Heart left ventricle (tissue), 16 donors: ENCODE results near the gene TAS1R2. TPM values are rescaled to one million over a fixed set of nuclear protein-coding genes. Genes with fewer than 3 reads are reported as not detected.
"Not testable (repeated sequence)": the region's sequence is repeated elsewhere in the genome, so short reads cannot be mapped to it uniquely, and the experiment has no call there.

Experiments
- ATAC-seq, 4 donors: fragments of 200-7000 bp; cut with Tn5 transposase; one replicate each; pipeline ENCODE4 v1.9.1; 2020 to 2022; ENCODE audit warnings: moderate library complexity in 4 of 4, mild to moderate bottlenecking in 3 of 4, moderate number of reproducible peaks in 1 of 4
- DNase-seq, 5 donors: peaks; one replicate each; pipeline ENCODE4 v3.0.0-alpha.2; 2020
- H3K27ac ChIP-seq, 12 donors: fragments of 200-600 bp; sonication (generic) in 4 of 12; one replicate each; pipeline versions ENCODE4 v1.5.0 to v1.8.0; 2016 to 2022; ENCODE audit warnings: mild to moderate bottlenecking in 2 of 12
- H3K27me3 ChIP-seq, 9 donors: fragments of 200-600 bp; sonication (generic) in 2 of 9; one replicate each; pipeline versions ENCODE4 v1.5.1 to v1.8.0; 2016 to 2022; ENCODE audit warnings: mild to moderate bottlenecking in 3 of 9
- H3K36me3 ChIP-seq, 9 donors: fragments of 200-600 bp; sonication (generic) in 2 of 9; one replicate each; pipeline versions ENCODE4 v1.5.0 to v1.8.0; 2018 to 2022; ENCODE audit warnings: mild to moderate bottlenecking in 2 of 9
- H3K4me1 ChIP-seq, 12 donors: fragments of 200-600 bp; sonication (generic) in 4 of 12; one replicate each; pipeline versions ENCODE4 v1.5.0 to v1.8.0; 2016 to 2022; ENCODE audit warnings: mild to moderate bottlenecking in 3 of 12
- H3K4me3 ChIP-seq, 12 donors: fragments of 200-600 bp; sonication (generic) in 4 of 12; one replicate each; pipeline versions ENCODE4 v1.5.0 to v1.8.0; 2017 to 2022; ENCODE audit warnings: mild to moderate bottlenecking in 9 of 12, moderate library complexity in 4 of 12
- H3K9me3 ChIP-seq, 12 donors: fragments of 200-600 bp; sonication (generic) in 4 of 12; one replicate each; pipeline versions ENCODE4 v1.5.0 to v1.8.0; 2016 to 2022; ENCODE audit warnings: mild to moderate bottlenecking in 1 of 12
- POLR2A ChIP-seq, 2 donors: fragments of 450-650 bp; IDR thresholded peaks; one replicate each; pipeline ENCODE4 v1.6.1; 2017; ENCODE audit warnings: antibody characterized with exemption in 2 of 2, mild to moderate bottlenecking in 2 of 2, moderate library complexity in 2 of 2
- WGBS, 4 donors: extraction: QIAGEN DNeasy Blood & Tissue Kit in 2 of 4; methylation state at CpG; one replicate each; pipeline versions ENCODE4 v1.1.5 to v1.1.7; 2013 to 2018; 5-methylcytosine and 5-hydroxymethylcytosine counted together
- intact Hi-C, 10 donors: fragments of 100-400 bp; cut with DNase I; formaldehyde crosslinking; loops; one replicate each; pipeline versions ENCODE4 v1.11.1 to v1.14.2; 2022
- polyA plus RNA-seq, 2 donors: library from polyadenylated mRNA; stranded (reverse); fragments of 200-250 nt; gene quantifications; one replicate each; pipeline ENCODE4 v1.2.3, GENCODE V29; 2013
- total RNA-seq, 9 donors: library from RNA; depleted of rRNA in 2 of 9; stranded (reverse); fragments of >200 nt in 2 of 9; fragmentation: NEBNext Ultra II Directional in 3 of 9; extraction: Animal tissue kit (Norgen Biotek cat#: 25700) in 3 of 9; gene quantifications; one replicate each; pipeline versions ENCODE4 v1.1.0 to v1.2.4, GENCODE V29; 2016 to 2023
- TF ChIP-seq, protein P1 (sequence below), 12 donors: fragments of 200-600 bp; sonication (generic) in 4 of 12; IDR thresholded peaks; one replicate each; pipeline versions ENCODE4 v1.5.0 to v1.8.0; 2018 to 2022; ENCODE audit warnings: antibody characterized with exemption in 12 of 12, mild to moderate bottlenecking in 5 of 12
- donor health status: ischemic (EF 13 %, LVEDD 7.1; RV severe dilation, severe dysfunction).
- donor health status: healthy with polysubstance abuse.
- donor health status: DM: no; HTN: yes; CAD: no.
- donor health status: DM: no; HTN: no; CAD: no.
- donor health status: ischemic (EF 25% LVEDD 6.9; RV normal size, moderate dysfunction).
- donor health status: ischemic (EF 25% LVEDD 5.7; RV mildly dilated, moderate dysfunction).
- donor health status: healthy.
- donor health status: DM: yes; HTN: yes; CAD: no.
- donor health status: ischemic (EF 35%, LVEDD 5.7; RV mildly dilated, moderate dysfunction).
- donor health status: nonischemic (EF 11% LVEDD 7.7; RV severe dilation, severe dysfunction).
- donor health status: DM: yes; HTN: yes; CAD: no.
- donor health status: PGD.
- donor health status: ischemic (EF 29% LVEDD 5.4; RV normal size, mild dysfunction).
- donor health status: nonischemic (EF 23%, LVEDD 6.1; RV moderate dilation, normal function).

The TAS1R2 gene
- total and polyA plus RNA-seq, 11 donors, result not detected

DNA sequence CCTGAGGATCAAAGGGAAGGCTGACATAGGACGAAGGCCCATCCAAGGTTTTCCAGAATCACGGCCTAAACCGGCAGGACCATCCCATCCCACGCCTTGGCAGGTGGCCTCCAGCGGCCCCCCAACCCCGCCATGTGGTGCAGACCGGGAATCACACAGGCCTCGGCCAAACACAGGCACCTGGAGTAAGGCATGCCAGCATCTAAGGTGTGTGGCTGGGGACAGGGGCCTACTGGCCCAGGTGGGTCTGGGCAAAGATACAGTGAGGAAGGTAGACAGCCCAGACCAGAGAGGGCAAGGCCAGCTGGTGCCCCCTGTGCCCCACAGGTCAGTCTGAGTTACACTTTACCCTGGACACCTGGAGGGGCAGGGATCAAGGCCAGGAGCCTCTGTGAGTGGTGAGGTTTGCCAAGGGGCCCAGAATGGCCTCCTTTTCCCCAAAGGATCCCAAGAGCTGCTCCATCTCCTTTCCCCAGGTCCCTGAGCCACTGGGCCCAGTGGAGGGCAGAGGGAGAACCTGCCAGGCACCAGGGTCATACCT, 12.7 kb upstream of the TAS1R2 start:
- no peak overlapping the region for H3K4me3 ChIP-seq
- no peak for ATAC-seq
- DNase-seq, result no peak

DNA sequence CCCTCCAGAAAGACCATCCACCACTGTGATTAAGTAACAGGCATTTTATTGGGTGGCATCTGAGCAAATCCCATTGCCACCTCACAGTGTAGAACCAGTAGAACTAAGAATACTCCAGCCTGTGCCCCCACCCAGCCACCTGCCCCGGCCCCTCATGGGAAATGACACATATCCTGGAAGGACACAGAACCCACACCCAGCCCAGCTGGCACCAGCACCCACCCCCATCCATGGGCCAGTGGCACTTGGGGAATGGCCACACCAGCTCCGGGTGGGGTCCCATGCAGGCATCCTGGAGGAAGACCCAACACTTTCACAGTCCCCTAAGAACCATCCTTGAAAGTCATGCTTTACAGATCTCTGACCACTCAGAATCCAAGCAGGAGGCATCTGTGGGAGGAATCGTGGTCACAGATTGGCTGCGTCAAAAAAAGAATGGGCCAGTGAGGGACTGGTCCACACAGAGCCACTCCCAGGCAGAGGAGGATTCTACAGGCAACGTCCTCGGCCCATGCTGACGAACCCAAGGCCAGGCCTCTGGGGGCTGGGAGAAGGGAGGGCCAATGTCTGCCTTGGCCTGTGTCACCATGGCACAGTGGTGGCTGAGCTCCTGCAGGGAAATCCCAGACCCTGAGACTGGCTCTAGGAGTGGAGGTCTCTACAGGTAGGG, 12.1 kb upstream of the TAS1R2 start:
- Histone ChIP-seq H3K27me3 (peaks cover 0 to 5% (median 0%) of the 10 kb centered on the region in 9 donors), H3K4me1 (peaks cover 0 to 8% (median 0%) of the 10 kb centered on the region in 12 donors), H3K27ac (no peak overlapping the region), H3K9me3 (no peaks in the 10 kb centered on the region), H3K36me3 (peaks cover 0 to 14% (median 0%) of the 10 kb centered on the region in 9 donors), H3K4me3 (no peak overlapping the region)
- intact Hi-C loops, result loop anchor here in 1 of 10 donors (5.0 kb wide), 1 partner anchor 274 kb away; no protein-coding TSS in a partner anchor
- WGBS, 4 donors, result 87 to 93% (median 90%) methylated on average over 4 to 7 of the region's 7 CpGs
- TF ChIP-seq, protein P1, sequence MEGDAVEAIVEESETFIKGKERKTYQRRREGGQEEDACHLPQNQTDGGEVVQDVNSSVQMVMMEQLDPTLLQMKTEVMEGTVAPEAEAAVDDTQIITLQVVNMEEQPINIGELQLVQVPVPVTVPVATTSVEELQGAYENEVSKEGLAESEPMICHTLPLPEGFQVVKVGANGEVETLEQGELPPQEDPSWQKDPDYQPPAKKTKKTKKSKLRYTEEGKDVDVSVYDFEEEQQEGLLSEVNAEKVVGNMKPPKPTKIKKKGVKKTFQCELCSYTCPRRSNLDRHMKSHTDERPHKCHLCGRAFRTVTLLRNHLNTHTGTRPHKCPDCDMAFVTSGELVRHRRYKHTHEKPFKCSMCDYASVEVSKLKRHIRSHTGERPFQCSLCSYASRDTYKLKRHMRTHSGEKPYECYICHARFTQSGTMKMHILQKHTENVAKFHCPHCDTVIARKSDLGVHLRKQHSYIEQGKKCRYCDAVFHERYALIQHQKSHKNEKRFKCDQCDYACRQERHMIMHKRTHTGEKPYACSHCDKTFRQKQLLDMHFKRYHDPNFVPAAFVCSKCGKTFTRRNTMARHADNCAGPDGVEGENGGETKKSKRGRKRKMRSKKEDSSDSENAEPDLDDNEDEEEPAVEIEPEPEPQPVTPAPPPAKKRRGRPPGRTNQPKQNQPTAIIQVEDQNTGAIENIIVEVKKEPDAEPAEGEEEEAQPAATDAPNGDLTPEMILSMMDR (IDR thresholded peaks at IDR 0.05), result no peak
- TF ChIP-seq POLR2A (IDR thresholded peaks at IDR 0.05), result no peak
- DNase-seq, result no peak
- no peak for ATAC-seq

More for the DNA sequence above, 12.7 kb upstream of the TAS1R2 start:
- Histone ChIP-seq H3K9me3 (no peaks in the 10 kb centered on the region), H3K4me1 (peaks cover 0 to 8% (median 0%) of the 10 kb centered on the region in 12 donors), H3K27ac (no peak overlapping the region), H3K27me3 (peaks cover 0 to 5% (median 0%) of the 10 kb centered on the region in 9 donors), H3K36me3 (peaks cover 0 to 19% (median 0%) of the 10 kb centered on the region in 9 donors)
- TF ChIP-seq POLR2A (IDR thresholded peaks at IDR 0.05), result no peak
- TF ChIP-seq, protein P1 (IDR thresholded peaks at IDR 0.05), result no peak
- 87 to 100% (median 96%) methylated on average over 1 to 8 of the region's 8 CpGs for WGBS, 4 donors
- intact Hi-C loops, result loop anchor here in 1 of 10 donors (5.0 kb wide), 1 partner anchor 275 kb away; no protein-coding TSS in a partner anchor

DNA sequence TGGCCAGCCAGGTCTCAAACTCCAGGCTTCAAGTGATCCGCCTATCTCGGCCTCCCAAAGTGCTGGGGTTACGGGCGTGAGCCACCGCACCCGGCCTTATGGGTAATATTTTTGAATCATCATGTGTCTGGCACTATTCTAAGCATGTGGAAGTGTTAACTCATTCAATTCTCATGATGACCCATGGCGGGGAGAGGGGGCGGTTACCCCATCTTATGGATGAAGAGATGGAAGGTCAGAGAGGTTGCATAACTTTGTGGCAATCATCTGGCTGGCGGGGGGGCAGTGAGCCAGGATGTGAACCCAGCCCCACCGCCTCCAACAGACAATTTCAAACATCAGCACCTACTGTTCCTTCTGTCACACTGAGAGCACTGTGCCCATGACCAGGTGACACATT, 11.5 kb upstream of the TAS1R2 start:
- Histone ChIP-seq H3K36me3 (peaks cover 0 to 12% (median 0%) of the 10 kb centered on the region in 9 donors), H3K9me3 (no peaks in the 10 kb centered on the region), H3K4me1 (peaks cover 0 to 8% (median 0%) of the 10 kb centered on the region in 12 donors), H3K27ac (no peak overlapping the region), H3K27me3 (peaks cover 0 to 5% (median 0%) of the 10 kb centered on the region in 9 donors), H3K4me3 (no peak overlapping the region)
- DNase-seq, result no peak
- intact Hi-C loops, result loop anchor here in 1 of 10 donors (5.0 kb wide), 1 partner anchor 274 kb away; no protein-coding TSS in a partner anchor
- TF ChIP-seq, protein P1 (IDR thresholded peaks at IDR 0.05), result no peak
- TF ChIP-seq POLR2A (IDR thresholded peaks at IDR 0.05), result no peak
- ATAC-seq, result no peak
- WGBS, 4 donors, result 92 to 97% (median 96%) methylated on average over 10 of the region's 10 CpGs

DNA sequence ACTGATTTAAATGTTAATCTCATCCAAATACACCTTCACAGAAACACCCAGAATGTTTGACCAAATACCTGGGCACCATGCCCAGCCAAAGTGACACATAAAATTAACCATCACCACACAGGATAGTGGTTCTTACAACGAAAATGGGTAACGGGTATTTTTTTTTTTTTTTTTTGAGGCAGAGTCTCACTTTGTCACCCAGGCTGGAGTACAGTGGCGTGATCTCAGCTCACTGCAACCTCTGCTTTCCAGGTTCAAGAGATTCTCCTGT, 11.1 kb upstream of the TAS1R2 start:
- not testable (repeated sequence) for DNase-seq, H3K27me3 ChIP-seq, H3K9me3 ChIP-seq, ATAC-seq, H3K4me1 ChIP-seq, H3K4me3 ChIP-seq, H3K27ac ChIP-seq
- H3K36me3 ChIP-seq, result peaks cover 0 to 12% (median 0%) of the 10 kb centered on the region in 9 donors
- WGBS, 4 donors, result 64 to 68% (median 67%) methylated on average over 3 of the region's 3 CpGs
- intact Hi-C loops, result loop anchor here in 1 of 10 donors (5.0 kb wide), 1 partner anchor 273 kb away; no protein-coding TSS in a partner anchor
